ENCODE data around the gene MICAL3. TPM values are rescaled to one million over a fixed set of nuclear protein-coding genes. Genes with fewer than 3 reads are reported as not detected.

The MICAL3 gene
- total RNA-seq, 4 donors from 2014 or later = 24.3 to 29.7 (median 28.2) TPM

GRCh38 chr22:17970201-17970708 lies 54.1 kb downstream of the MICAL3 start:
- intact Hi-C loops (cut with DNase I; ENCODE audit: low total_unique reads) = no loop called here

DNA sequence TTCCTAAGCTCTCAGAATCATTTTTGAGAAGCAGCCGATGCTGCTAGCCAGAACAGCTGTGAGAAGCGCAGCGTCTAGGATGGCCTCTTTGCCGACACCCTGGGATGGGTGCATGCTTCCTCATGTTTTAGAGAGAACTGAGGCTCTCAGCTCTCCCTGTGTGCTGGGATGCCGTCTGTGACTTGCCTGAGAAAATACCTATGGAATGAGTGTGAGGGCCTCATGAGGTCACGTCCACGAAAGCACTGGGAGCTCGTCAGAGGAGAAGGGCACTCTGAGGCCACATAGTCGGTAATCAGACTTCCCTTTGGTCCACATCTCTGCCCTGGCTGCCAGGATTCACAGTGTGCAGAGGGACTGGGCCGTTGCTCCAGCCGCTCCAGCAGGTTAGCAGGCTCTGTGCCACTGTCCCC lies 54.7 kb downstream of the MICAL3 start:
- intact Hi-C loops (cut with DNase I; ENCODE audit: low total_unique reads) = no loop called here
- DNase-seq (ENCODE audit: low spot score in 2 of 2) = no peak
- no peak for TF ChIP-seq CTCF (IDR thresholded peaks at IDR 0.05)
- TF ChIP-seq POLR2A (IDR thresholded peaks at IDR 0.05) = no peak
- no peak overlapping the region for H3K4me3 ChIP-seq (ENCODE audit: low read depth, poor library complexity, severe bottlenecking)
- 87 to 93% methylated on average over 11 of the region's 11 CpGs for WGBS, 2 donors

More at GRCh38 chr22:17970201-17970708, 54.1 kb downstream of the MICAL3 start:
- 70 to 94% methylated on average over 10 of the region's 10 CpGs for WGBS, 2 donors
- no peak for TF ChIP-seq CTCF (IDR thresholded peaks at IDR 0.05)
- TF ChIP-seq POLR2A (IDR thresholded peaks at IDR 0.05) = no peak
- DNase-seq (ENCODE audit: low spot score in 2 of 2) = no peak
- no peak overlapping the region for H3K4me3 ChIP-seq (ENCODE audit: low read depth, poor library complexity, severe bottlenecking)

GRCh38 chr22:17968126-17968525 lies 56.2 kb downstream of the MICAL3 start:
- H3K4me3 ChIP-seq (ENCODE audit: low read depth, poor library complexity, severe bottlenecking) = no peak overlapping the region
- TF ChIP-seq CTCF (IDR thresholded peaks at IDR 0.05) (no peak), POLR2A (IDR thresholded peaks at IDR 0.05) (no peak)
- no peak for DNase-seq (ENCODE audit: low spot score in 2 of 2)
- 96 to 98% methylated on average over 12 of the region's 12 CpGs for WGBS, 2 donors
- intact Hi-C loops (cut with DNase I; ENCODE audit: low total_unique reads) = no loop called here

- no peak for DNase-seq (ENCODE audit: low spot score in 2 of 2)
- intact Hi-C loops (cut with DNase I; ENCODE audit: low total_unique reads) = no loop called here
- no peak overlapping the region for H3K4me3 ChIP-seq (ENCODE audit: low read depth, poor library complexity, severe bottlenecking)
- WGBS, 2 donors = 56 to 64% methylated on average over 2 of the region's 2 CpGs
- TF ChIP-seq CTCF (IDR thresholded peaks at IDR 0.05) = no peak
- no peak for TF ChIP-seq POLR2A (IDR thresholded peaks at IDR 0.05)
These were observed 58.0 kb downstream of the MICAL3 start for GRCh38 chr22:17966403-17966717.

DNA sequence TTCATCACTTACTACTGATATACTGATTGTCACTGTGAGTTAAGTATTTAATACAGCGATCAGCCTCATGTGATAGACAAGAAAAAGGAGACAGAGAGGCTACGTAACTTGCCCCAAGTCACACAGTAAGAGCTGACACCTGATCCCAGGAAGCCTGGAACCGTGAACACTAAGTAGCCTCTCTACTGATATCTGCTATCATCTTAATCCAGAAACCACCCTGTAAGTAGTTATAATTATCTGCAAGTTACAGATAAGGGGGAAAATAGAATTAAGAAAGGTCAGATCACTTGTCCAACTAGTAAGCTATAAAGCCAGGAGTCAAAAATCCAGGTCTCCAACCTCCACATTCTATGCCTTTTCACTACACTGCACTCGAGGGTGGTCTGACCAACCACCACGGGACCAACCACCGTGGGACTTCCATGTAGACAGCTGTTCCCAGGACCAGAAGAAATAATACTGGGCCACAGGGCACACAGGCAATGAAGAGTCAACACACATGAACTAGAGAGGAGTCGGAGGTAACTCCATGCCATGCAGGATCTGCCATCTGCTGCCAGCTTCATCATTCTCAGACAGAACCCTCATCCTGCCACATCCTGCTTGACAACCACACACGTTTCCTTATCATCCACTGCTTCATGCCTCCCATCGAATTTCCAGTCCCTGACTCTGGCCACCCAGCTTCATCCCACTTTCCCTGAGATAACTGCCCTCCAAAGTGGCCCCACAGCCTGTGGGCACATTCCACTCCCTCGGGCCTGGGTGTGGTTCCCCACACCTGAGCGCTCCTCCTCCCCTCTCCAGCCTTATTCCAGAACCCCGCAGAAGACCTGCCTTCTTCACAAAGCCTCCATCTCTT lies 58.6 kb downstream of the MICAL3 start:
- 70 to 81% methylated on average over 12 of the region's 12 CpGs for WGBS, 2 donors
- TF ChIP-seq CTCF (IDR thresholded peaks at IDR 0.05) (no peak), POLR2A (IDR thresholded peaks at IDR 0.05) (no peak)
- DNase-seq (ENCODE audit: low spot score in 2 of 2) = no peak
- intact Hi-C loops (cut with DNase I; ENCODE audit: low total_unique reads) = no loop called here
- H3K4me3 ChIP-seq (ENCODE audit: low read depth, poor library complexity, severe bottlenecking) = no peak overlapping the region
